PFSK-1 (cell line): ENCODE measurements around the gene ADGRG3.

Experiments used
- FOXP2 ChIP-seq: optimal IDR thresholded peaks from 2 replicates; pipeline ENCODE3; 2011; ENCODE audit warnings: borderline replicate concordance, control low read depth, inconsistent platforms; ENCODE audit not compliant: insufficient read depth; ENCODE audit errors: extremely low read length, extremely low read depth
- POLR2AphosphoS5 ChIP-seq: IDR thresholded peaks from 2 replicates; pipeline ENCODE4 v1.6.1; 2012; ENCODE audit warnings: low read depth, mild to moderate bottlenecking, control low read depth, low read length, moderate library complexity
- REST ChIP-seq, 2 experiments: IDR thresholded peaks; 2 replicates each; pipeline versions ENCODE4 v1.6.1 to v1.8.0; 2011 to 2012; ENCODE audit warnings: low read depth in 2 of 2, low read length in 2 of 2, control low read depth in 1 of 2, inconsistent platforms in 1 of 2, mild to moderate bottlenecking in 1 of 2, moderate library complexity in 1 of 2; ENCODE audit not compliant: insufficient read depth in 1 of 2
- SIN3A ChIP-seq: IDR thresholded peaks from 2 replicates; pipeline ENCODE4 v1.6.1; 2012; ENCODE audit warnings: mild to moderate bottlenecking, low read length, moderate library complexity, borderline replicate concordance; ENCODE audit not compliant: insufficient read depth
- TAF1 ChIP-seq: IDR thresholded peaks from 2 replicates; pipeline ENCODE4 v1.6.1; 2012; ENCODE audit warnings: low read length, control low read depth, borderline replicate concordance; ENCODE audit not compliant: insufficient read depth

ADGRG3 gene

GRCh38 chr16:57663917-57664661 is 4.0 kb upstream of the ADGRG3 start:
- TF ChIP-seq TAF1 (no peak), FOXP2 (no peak), SIN3A (no peak), REST (IDR thresholded peaks at IDR 0.05; ENCODE audit: insufficient read depth in 1 of 2, low read depth in 2 of 2, low read length in 2 of 2) (no peak), POLR2AphosphoS5 (no peak)

DNA sequence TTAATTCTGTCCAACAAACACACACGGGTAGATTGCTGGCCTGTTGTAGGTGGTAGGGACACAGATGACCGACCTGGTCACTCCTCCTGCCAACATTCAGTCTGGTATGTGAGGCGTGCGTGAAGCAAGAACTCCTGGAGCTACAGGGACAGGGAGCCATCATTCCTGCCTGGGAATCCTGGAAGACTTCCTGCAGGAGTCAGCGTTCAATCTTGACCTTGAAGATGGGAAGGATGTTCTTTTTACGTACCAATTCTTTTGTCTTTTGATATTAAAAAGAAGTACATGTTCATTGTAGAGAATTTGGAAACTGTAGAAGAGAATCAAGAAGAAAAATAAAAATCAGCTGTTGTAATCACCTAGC is 3.5 kb upstream of the ADGRG3 start:
- TF ChIP-seq FOXP2 (no peak), TAF1 (no peak), REST (IDR thresholded peaks at IDR 0.05; ENCODE audit: insufficient read depth in 1 of 2, low read depth in 2 of 2, low read length in 2 of 2) (no peak), SIN3A (no peak), POLR2AphosphoS5 (no peak)

- TF ChIP-seq SIN3A (no peak), POLR2AphosphoS5 (no peak), TAF1 (no peak), FOXP2 (no peak), REST (IDR thresholded peaks at IDR 0.05; ENCODE audit: insufficient read depth in 1 of 2, low read depth in 2 of 2, low read length in 2 of 2) (no peak)
These were observed 2.6 kb upstream of the ADGRG3 start for GRCh38 chr16:57665541-57665940.

DNA sequence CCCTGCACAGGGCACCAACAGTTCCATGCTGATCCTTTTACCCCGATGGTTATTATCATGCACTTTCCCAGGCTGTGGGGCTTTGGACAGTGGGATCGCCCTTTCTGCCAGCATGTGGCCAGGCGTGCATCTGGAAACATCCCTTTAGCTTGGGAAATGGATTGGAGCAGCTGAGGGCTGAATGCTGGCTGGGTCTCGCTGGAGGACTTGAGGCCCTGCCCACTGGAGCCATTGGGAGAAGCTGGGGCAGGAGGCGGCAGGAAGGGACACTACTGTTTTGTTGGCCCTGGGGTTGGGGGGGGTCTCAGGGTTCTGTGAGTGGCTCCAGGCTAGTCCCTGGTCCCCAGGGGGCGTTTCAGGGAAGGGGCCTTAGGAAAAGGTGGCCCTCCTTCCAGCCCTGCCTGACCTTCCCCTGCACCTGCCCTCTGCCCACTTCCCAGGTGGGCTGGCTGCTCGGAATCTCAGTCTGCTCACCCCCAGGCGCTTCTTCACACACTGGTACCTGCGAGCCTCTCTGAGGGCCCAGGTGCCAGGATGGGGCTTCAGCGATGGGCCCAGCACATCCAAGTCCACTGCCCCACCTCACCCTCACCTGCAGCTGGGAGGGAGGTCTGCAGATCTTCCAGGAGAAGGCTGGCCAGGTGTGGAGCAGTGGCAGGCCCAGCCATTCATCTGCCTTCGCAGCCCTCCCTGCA is 1.6 kb upstream of the ADGRG3 start:
- TF ChIP-seq SIN3A (no peak), FOXP2 (no peak), TAF1 (no peak)

DNA sequence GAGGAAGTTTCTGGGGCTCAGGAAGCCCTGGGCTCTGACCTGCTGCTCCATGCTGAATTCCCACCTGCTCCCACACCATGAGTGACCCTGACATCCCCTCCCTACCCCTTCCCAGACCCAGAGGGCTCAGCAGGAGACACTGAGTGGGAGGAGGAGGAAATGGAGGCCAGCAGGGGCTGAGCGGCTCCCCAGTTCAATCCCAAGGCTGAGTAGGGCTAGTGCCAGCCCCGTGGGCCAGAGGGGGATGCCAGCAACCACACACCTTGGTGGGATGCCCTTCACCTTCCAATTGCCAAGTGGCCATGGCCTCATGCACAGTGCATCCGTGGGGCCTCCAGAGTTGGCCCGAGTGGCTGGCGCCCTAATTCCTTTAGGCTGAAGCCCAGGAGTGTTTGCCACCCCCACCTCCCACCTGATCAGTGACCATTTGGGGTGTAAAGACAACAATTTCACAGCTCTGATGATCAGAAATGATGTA is 1.0 kb upstream of the ADGRG3 start:
- TF ChIP-seq POLR2AphosphoS5, result no peak
- no peak for TF ChIP-seq FOXP2
- TF ChIP-seq SIN3A, result no peak
- no peak for TF ChIP-seq TAF1
- TF ChIP-seq REST (IDR thresholded peaks at IDR 0.05; ENCODE audit: insufficient read depth in 1 of 2, low read depth in 2 of 2, low read length in 2 of 2), result no peak
